Measurements from ENCODE around the gene ARHGAP20.

GRCh38 chr11:110654456-110654855 lies 57.8 kb downstream of the ARHGAP20 start:
- TF ChIP-seq POLR2AphosphoS5 (IDR thresholded peaks at IDR 0.05) (no peak), POLR2A (IDR thresholded peaks at IDR 0.05; ENCODE audit: low read depth) (no peak), EP300 (IDR thresholded peaks at IDR 0.05) (no peak)
- TF ChIP-seq, protein P1, sequence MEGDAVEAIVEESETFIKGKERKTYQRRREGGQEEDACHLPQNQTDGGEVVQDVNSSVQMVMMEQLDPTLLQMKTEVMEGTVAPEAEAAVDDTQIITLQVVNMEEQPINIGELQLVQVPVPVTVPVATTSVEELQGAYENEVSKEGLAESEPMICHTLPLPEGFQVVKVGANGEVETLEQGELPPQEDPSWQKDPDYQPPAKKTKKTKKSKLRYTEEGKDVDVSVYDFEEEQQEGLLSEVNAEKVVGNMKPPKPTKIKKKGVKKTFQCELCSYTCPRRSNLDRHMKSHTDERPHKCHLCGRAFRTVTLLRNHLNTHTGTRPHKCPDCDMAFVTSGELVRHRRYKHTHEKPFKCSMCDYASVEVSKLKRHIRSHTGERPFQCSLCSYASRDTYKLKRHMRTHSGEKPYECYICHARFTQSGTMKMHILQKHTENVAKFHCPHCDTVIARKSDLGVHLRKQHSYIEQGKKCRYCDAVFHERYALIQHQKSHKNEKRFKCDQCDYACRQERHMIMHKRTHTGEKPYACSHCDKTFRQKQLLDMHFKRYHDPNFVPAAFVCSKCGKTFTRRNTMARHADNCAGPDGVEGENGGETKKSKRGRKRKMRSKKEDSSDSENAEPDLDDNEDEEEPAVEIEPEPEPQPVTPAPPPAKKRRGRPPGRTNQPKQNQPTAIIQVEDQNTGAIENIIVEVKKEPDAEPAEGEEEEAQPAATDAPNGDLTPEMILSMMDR (IDR thresholded peaks at IDR 0.05), result no peak

All from esophagus muscularis mucosa (tissue), 4 donors.